Thoracic aorta (tissue), 2 donors: ENCODE data around the gene C1orf53. TPM values are rescaled to one million over a fixed set of nuclear protein-coding genes. Genes with fewer than 3 reads are reported as not detected.
"Not testable (repeated sequence)": the region's sequence is repeated elsewhere in the genome, so short reads cannot be mapped to it uniquely, and the experiment has no call there.

Source experiments
- ATAC-seq: fragments of 150-250 bp; one replicate; pipeline ENCODE4 v1.8.0; 2017; ENCODE audit warnings: low read depth; ENCODE audit not compliant: insufficient number of reproducible peaks, low FRiP score
- DNase-seq: peaks from one replicate; pipeline ENCODE4 v3.0.0-alpha.2; 2020; ENCODE audit warnings: low spot score
- H3K27ac ChIP-seq, 2 donors: fragments of 200-600 bp; sonication (generic); 1 replicate in 1 of 2; 2 replicates in 1 of 2; pipeline ENCODE4 v1.5.1; 2016; ENCODE audit warnings: mild to moderate bottlenecking in 2 of 2, moderate library complexity in 2 of 2
- H3K27me3 ChIP-seq: fragments of 200-600 bp; sonication (generic); replicated peaks from 2 replicates; pipeline ENCODE4 v1.6.0; 2016; ENCODE audit warnings: mild to moderate bottlenecking; ENCODE audit not compliant: insufficient read depth
- H3K36me3 ChIP-seq: fragments of 200-600 bp; sonication (generic); one replicate; pipeline ENCODE4 v1.5.1; 2016
- H3K4me1 ChIP-seq, 2 donors: fragments of 200-600 bp; sonication (generic); 1 replicate in 1 of 2; 2 replicates in 1 of 2; pipeline versions ENCODE4 v1.5.1 to v1.6.0; 2016; ENCODE audit warnings: low read depth in 2 of 2, mild to moderate bottlenecking in 1 of 2; ENCODE audit not compliant: control insufficient read depth in 1 of 2
- H3K4me3 ChIP-seq: fragments of 200-600 bp; sonication (generic); 2 replicates; pipeline ENCODE4 v1.5.1; 2016; ENCODE audit warnings: mild to moderate bottlenecking
- H3K9me3 ChIP-seq: fragments of 200-600 bp; sonication (generic); 2 replicates; pipeline ENCODE4 v1.5.1; 2016
- CTCF ChIP-seq: fragments of 200-600 bp; sonication (generic); IDR thresholded peaks from one replicate; pipeline ENCODE4 v1.5.1; 2019; ENCODE audit warnings: antibody characterized with exemption
- total RNA-seq, 2 donors: library from RNA; depleted of rRNA; stranded (reverse); fragments of >200 nt; gene quantifications; one replicate each; pipeline versions ENCODE4 v1.1.0 to v1.2.3, GENCODE V29; 2016

Gene C1orf53
- total RNA-seq, 2 donors from 2014 or later = not detected

- Histone ChIP-seq H3K4me3 (no peak overlapping the region), H3K36me3 (no peaks in the 10 kb centered on the region), H3K9me3 (no peaks in the 10 kb centered on the region), H3K4me1 (no peaks in the 10 kb centered on the region), H3K27me3 (peaks cover 12% of the 10 kb centered on the region), H3K27ac (no peak overlapping the region)
- no peak for TF ChIP-seq CTCF
- DNase-seq = no peak
- ATAC-seq = no peak
Measured at GRCh38 chr1:197928849-197929336, 26.5 kb downstream of the C1orf53 start.

- Histone ChIP-seq H3K9me3 (no peaks in the 10 kb centered on the region), H3K27me3 (peaks cover 12% of the 10 kb centered on the region), H3K4me3 (no peak overlapping the region), H3K27ac (no peak overlapping the region), H3K4me1 (no peaks in the 10 kb centered on the region), H3K36me3 (no peaks in the 10 kb centered on the region)
- DNase-seq = no peak
- no peak for TF ChIP-seq CTCF
- ATAC-seq = no peak
Measured at GRCh38 chr1:197933016-197933415, 30.6 kb downstream of the C1orf53 start.

GRCh38 chr1:197933647-197934046 is 31.2 kb downstream of the C1orf53 start:
- Histone ChIP-seq H3K4me3 (no peak overlapping the region), H3K27ac (no peak overlapping the region), H3K9me3 (no peaks in the 10 kb centered on the region), H3K36me3 (no peaks in the 10 kb centered on the region), H3K4me1 (no peaks in the 10 kb centered on the region), H3K27me3 (peaks cover 12% of the 10 kb centered on the region)
- ATAC-seq (no peak), DNase-seq (no peak)
- TF ChIP-seq CTCF = no peak

- Histone ChIP-seq H3K4me1 (no peaks in the 10 kb centered on the region), H3K4me3 (no peak overlapping the region), H3K9me3 (no peaks in the 10 kb centered on the region), H3K27me3 (peaks cover 2% of the 10 kb centered on the region), H3K36me3 (no peaks in the 10 kb centered on the region), H3K27ac (no peak overlapping the region)
- TF ChIP-seq CTCF = no peak
- ATAC-seq (no peak), DNase-seq (no peak)
Measured at GRCh38 chr1:197937381-197937780, 35.0 kb downstream of the C1orf53 start.

GRCh38 chr1:197937892-197938291 is 35.5 kb downstream of the C1orf53 start:
- H3K4me3 ChIP-seq = no peak overlapping the region
- ATAC-seq (no peak), DNase-seq (no peak)
- no peaks in the 10 kb centered on the region for H3K4me1 ChIP-seq
- H3K27ac ChIP-seq = no peak overlapping the region
- H3K27me3 ChIP-seq = no peaks in the 10 kb centered on the region
- no peaks in the 10 kb centered on the region for H3K36me3 ChIP-seq
- no peak for TF ChIP-seq CTCF
- no peaks in the 10 kb centered on the region for H3K9me3 ChIP-seq

GRCh38 chr1:197939159-197939980 is 36.9 kb downstream of the C1orf53 start:
- H3K27ac ChIP-seq, H3K9me3 ChIP-seq, ATAC-seq, H3K4me1 ChIP-seq, H3K36me3 ChIP-seq, DNase-seq, H3K27me3 ChIP-seq, H3K4me3 ChIP-seq: not testable (repeated sequence)
